ENCODE results near the gene CCNG2. TPM values are rescaled to one million over a fixed set of nuclear protein-coding genes. Genes with fewer than 3 reads are reported as not detected.

CCNG2 gene
- total and polyA plus RNA-seq, 9 of the 15 experiments (the other 6 are each of a cell fraction or from before 2014, with no cell fraction given) = 0.49 to 6.6 (median 2.9) TPM

DNA sequence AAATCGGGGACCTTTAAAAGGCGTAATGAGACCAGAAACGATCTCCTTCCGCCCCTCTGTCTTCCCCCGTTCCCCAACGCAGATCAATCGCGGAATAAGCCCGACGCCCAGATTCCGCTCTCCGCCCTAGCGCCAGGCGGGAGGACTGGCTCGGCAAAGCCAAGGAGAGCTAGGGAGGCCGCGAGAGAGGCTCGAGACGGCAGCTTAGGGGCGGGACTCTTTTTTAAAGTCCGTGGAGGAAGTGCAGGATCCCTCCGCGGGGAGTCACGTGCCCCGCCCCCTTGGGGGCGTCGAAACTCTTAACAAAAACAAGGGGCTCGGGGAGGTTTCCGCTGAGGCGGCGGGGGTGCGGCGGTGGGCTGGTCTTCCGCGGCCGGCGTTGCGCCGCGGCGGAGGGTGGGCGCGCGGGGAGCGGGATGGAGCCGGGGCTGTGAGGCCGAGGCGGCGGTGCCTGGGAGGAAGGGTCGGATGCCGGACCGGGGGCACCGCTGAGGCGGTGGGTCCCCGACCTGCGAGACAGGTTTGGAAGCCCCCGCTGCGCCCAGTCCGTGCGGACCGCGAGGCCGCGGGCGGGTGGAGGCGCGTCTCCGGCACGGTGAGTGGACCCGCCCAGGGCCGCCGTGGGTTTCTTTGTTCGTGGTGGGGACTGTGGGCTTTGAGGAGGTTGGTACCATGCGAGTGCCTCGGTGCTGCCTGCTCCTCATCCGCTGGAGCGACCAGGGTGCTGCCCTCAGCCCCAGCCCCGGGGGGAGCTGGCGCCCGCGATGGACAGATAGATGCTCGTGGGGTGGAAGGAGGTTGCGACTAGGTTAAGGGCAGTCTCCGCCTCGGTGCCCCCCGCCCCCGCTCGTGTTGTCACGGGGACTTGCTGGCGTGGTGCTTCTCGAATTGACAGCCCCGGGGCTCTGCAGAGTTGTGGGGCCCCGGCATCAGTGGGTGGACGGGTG is at the start of gene CCNG2 (continued):
- TF ChIP-seq SP1 (CRISPR knock-in tag; IDR thresholded peaks at IDR 0.05) (peak; percentile 94), ZFP36 (IDR thresholded peaks at IDR 0.05; ENCODE audit: low read depth, low read length, partially characterized antibody) (no peak), ETV1 (tag; conservative IDR thresholded peaks at IDR 0.05; ENCODE audit: low read depth) (peak; percentile 79), RAD51 (IDR thresholded peaks at IDR 0.05; ENCODE audit: borderline replicate concordance, low read depth) (peak; percentile 91), KDM1A (IDR thresholded peaks at IDR 0.05) (peak; percentile 84 to 91), EWSR1 (IDR thresholded peaks at IDR 0.05; ENCODE audit: borderline replicate concordance, low read depth, partially characterized antibody) (no peak), ZFX (CRISPR knock-in tag; IDR thresholded peaks at IDR 0.05) (peak; percentile 49), KLF10 (CRISPR knock-in tag; IDR thresholded peaks at IDR 0.05) (no peak), TAF9B (IDR thresholded peaks at IDR 0.05; ENCODE audit: partially characterized antibody) (peak; percentile 92), TGIF2 (CRISPR knock-in tag; IDR thresholded peaks at IDR 0.05) (0 out of 2 replicates have a peak, but pooled peaks have one; percentile 64), BHLHE40 (IDR thresholded peaks at IDR 0.05; ENCODE audit: low read length) (peak; percentile 94), HNRNPK (IDR thresholded peaks at IDR 0.05; ENCODE audit: low read depth, low read length, poor library complexity, severe bottlenecking) (no peak), DPF2 (IDR thresholded peaks at IDR 0.05) (0 out of 2 replicates have a peak, but pooled peaks have one; percentile 42), BRD9 (IDR thresholded peaks at IDR 0.05; ENCODE audit: low read depth, partially characterized antibody) (peak; percentile 90), ZEB2 (IDR thresholded peaks at IDR 0.05) (0 out of 2 replicates have a peak, but pooled peaks have one; percentile 40), NFRKB (IDR thresholded peaks at IDR 0.05; ENCODE audit: low read depth) (peak; percentile 87), JUN (IDR thresholded peaks at IDR 0.05; ENCODE audit: borderline replicate concordance, low read depth, low read length) (peak; percentile 31; the same call in 1 of the 2 replicates), JUN (CRISPR knock-in tag; IDR thresholded peaks at IDR 0.05; ENCODE audit: borderline replicate concordance) (no peak), TRIM28 (IDR thresholded peaks at IDR 0.05) (peak; percentile 68; the same call in 1 of the 2 replicates)
- TF ChIP-seq, protein P1, sequence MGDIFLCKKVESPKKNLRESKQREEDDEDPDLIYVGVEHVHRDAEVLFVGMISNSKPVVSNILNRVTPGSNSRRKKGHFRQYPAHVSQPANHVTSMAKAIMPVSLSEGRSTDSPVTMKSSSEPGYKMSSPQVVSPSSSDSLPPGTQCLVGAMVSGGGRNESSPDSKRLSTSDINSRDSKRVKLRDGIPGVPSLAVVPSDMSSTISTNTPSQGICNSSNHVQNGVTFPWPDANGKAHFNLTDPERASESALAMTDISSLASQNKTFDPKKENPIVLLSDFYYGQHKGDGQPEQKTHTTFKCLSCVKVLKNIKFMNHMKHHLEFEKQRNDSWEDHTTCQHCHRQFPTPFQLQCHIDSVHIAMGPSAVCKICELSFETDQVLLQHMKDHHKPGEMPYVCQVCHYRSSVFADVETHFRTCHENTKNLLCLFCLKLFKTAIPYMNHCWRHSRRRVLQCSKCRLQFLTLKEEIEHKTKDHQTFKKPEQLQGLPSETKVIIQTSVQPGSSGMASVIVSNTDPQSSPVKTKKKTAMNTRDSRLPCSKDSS (IDR thresholded peaks at IDR 0.05; ENCODE audit: low read depth, partially characterized antibody) = no peak
- TF ChIP-seq, protein P2, sequence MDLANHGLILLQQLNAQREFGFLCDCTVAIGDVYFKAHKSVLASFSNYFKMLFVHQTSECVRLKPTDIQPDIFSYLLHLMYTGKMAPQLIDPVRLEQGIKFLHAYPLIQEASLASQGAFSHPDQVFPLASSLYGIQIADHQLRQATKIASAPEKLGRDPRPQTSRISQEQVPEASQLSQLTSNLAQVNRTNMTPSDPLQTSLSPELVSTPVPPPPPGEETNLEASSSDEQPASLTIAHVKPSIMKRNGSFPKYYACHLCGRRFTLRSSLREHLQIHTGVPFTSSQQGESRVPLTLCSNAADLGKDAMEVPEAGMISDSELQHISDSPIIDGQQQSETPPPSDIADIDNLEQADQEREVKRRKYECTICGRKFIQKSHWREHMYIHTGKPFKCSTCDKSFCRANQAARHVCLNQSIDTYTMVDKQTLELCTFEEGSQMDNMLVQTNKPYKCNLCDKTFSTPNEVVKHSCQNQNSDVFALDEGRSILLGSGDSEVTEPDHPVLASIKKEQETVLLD (IDR thresholded peaks at IDR 0.05) = peak; percentile 55; the same call in 1 of the 2 replicates
- TF ChIP-seq, protein P3, sequence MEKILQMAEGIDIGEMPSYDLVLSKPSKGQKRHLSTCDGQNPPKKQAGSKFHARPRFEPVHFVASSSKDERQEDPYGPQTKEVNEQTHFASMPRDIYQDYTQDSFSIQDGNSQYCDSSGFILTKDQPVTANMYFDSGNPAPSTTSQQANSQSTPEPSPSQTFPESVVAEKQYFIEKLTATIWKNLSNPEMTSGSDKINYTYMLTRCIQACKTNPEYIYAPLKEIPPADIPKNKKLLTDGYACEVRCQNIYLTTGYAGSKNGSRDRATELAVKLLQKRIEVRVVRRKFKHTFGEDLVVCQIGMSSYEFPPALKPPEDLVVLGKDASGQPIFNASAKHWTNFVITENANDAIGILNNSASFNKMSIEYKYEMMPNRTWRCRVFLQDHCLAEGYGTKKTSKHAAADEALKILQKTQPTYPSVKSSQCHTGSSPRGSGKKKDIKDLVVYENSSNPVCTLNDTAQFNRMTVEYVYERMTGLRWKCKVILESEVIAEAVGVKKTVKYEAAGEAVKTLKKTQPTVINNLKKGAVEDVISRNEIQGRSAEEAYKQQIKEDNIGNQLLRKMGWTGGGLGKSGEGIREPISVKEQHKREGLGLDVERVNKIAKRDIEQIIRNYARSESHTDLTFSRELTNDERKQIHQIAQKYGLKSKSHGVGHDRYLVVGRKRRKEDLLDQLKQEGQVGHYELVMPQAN (IDR thresholded peaks at IDR 0.05; ENCODE audit: borderline replicate concordance) = peak; percentile 99
- TF ChIP-seq, protein P4, sequence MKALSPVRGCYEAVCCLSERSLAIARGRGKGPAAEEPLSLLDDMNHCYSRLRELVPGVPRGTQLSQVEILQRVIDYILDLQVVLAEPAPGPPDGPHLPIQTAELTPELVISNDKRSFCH (CRISPR knock-in tag; IDR thresholded peaks at IDR 0.05) = no peak
- TF ChIP-seq, protein P4 (tag; IDR thresholded peaks at IDR 0.05) = peak; percentile 99
